Panc1 (cell line): ENCODE measurements around the gene DNAAF8.

ENCODE experiments used
- POLR2AphosphoS5 ChIP-seq: IDR thresholded peaks from 2 replicates; pipeline ENCODE4 v1.6.1; 2012; ENCODE audit warnings: mild to moderate bottlenecking, low read depth, low read length, moderate library complexity
- TCF7L2 ChIP-seq: IDR thresholded peaks from 2 replicates; pipeline ENCODE4 v1.6.1; 2011; ENCODE audit warnings: mild to moderate bottlenecking, low read depth, low read length, inconsistent platforms
- TF ChIP-seq, protein P1 (sequence below): fragments of 450-650 bp; IDR thresholded peaks from 2 replicates; pipeline ENCODE4 v1.5.1; 2017; ENCODE audit warnings: mild to moderate bottlenecking
- TF ChIP-seq, protein P2 (sequence below), 2 experiments: IDR thresholded peaks; 2 replicates each; pipeline ENCODE4 v1.6.1; 2011 to 2012; ENCODE audit warnings: low read depth in 2 of 2, control low read depth in 1 of 2, low read length in 1 of 2, mild to moderate bottlenecking in 1 of 2, moderate library complexity in 1 of 2; ENCODE audit not compliant: insufficient read depth in 1 of 2

DNA sequence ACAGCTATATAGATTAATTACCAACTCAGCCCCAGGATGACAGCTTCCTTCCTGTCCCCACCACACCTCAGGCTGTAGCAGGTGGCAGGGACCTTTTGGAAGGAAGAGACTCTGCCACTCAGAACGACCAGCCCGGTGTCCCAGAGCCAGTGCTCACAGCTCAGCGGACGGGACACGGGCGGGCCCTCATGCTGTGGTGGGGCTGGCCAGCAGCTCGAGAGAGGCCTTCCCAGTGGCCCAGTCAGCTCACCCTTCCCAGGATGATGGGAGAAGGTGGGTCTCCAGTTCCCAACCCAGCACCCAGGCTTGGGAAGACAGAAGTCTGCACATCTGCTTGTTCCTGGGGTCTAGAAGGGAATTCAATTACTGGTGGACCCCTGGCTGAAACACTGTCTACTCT, 30.4 kb upstream of the DNAAF8 start:
- TF ChIP-seq, protein P1, sequence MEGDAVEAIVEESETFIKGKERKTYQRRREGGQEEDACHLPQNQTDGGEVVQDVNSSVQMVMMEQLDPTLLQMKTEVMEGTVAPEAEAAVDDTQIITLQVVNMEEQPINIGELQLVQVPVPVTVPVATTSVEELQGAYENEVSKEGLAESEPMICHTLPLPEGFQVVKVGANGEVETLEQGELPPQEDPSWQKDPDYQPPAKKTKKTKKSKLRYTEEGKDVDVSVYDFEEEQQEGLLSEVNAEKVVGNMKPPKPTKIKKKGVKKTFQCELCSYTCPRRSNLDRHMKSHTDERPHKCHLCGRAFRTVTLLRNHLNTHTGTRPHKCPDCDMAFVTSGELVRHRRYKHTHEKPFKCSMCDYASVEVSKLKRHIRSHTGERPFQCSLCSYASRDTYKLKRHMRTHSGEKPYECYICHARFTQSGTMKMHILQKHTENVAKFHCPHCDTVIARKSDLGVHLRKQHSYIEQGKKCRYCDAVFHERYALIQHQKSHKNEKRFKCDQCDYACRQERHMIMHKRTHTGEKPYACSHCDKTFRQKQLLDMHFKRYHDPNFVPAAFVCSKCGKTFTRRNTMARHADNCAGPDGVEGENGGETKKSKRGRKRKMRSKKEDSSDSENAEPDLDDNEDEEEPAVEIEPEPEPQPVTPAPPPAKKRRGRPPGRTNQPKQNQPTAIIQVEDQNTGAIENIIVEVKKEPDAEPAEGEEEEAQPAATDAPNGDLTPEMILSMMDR: no peak
- TF ChIP-seq POLR2AphosphoS5 (no peak), TCF7L2 (no peak)
- TF ChIP-seq, protein P2, sequence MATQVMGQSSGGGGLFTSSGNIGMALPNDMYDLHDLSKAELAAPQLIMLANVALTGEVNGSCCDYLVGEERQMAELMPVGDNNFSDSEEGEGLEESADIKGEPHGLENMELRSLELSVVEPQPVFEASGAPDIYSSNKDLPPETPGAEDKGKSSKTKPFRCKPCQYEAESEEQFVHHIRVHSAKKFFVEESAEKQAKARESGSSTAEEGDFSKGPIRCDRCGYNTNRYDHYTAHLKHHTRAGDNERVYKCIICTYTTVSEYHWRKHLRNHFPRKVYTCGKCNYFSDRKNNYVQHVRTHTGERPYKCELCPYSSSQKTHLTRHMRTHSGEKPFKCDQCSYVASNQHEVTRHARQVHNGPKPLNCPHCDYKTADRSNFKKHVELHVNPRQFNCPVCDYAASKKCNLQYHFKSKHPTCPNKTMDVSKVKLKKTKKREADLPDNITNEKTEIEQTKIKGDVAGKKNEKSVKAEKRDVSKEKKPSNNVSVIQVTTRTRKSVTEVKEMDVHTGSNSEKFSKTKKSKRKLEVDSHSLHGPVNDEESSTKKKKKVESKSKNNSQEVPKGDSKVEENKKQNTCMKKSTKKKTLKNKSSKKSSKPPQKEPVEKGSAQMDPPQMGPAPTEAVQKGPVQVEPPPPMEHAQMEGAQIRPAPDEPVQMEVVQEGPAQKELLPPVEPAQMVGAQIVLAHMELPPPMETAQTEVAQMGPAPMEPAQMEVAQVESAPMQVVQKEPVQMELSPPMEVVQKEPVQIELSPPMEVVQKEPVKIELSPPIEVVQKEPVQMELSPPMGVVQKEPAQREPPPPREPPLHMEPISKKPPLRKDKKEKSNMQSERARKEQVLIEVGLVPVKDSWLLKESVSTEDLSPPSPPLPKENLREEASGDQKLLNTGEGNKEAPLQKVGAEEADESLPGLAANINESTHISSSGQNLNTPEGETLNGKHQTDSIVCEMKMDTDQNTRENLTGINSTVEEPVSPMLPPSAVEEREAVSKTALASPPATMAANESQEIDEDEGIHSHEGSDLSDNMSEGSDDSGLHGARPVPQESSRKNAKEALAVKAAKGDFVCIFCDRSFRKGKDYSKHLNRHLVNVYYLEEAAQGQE (IDR thresholded peaks at IDR 0.05; ENCODE audit: insufficient read depth in 1 of 2, low read depth in 2 of 2, low read length in 1 of 2): no peak
